K562 (cell line): ENCODE measurements around the gene PTPRF.

Source experiments
- SMARCA4 ChIP-seq: fragments of 450-650 bp; IDR thresholded peaks from 2 replicates; pipeline ENCODE4 v1.6.1; 2016
- TF ChIP-seq, protein P1 (sequence below): fragments of 450-650 bp; IDR thresholded peaks from 2 replicates; pipeline ENCODE4 v1.6.1; 2016

DNA sequence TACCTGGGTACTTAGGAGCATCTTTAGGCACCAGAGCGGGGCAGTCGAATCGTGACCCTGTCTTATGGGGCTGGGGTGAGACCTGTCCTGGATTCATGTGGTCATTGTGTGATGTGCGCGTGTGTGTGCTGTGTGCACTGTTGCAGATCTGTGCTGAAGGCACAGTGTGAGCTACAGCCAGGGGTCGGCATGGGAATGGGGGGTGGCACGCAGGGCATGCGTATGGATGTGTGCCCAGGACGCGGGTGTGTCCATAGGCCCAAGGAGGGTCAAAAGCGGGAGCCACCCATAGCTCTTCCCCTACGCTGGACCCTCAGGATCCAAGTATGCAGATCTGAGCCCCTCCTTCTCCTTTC, 14.6 kb downstream of the PTPRF start:
- TF ChIP-seq, protein P1, sequence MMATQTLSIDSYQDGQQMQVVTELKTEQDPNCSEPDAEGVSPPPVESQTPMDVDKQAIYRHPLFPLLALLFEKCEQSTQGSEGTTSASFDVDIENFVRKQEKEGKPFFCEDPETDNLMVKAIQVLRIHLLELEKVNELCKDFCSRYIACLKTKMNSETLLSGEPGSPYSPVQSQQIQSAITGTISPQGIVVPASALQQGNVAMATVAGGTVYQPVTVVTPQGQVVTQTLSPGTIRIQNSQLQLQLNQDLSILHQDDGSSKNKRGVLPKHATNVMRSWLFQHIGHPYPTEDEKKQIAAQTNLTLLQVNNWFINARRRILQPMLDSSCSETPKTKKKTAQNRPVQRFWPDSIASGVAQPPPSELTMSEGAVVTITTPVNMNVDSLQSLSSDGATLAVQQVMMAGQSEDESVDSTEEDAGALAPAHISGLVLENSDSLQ = no peak
- no peak for TF ChIP-seq SMARCA4
